ENCODE data around the gene B4GALNT3.

The B4GALNT3 gene

DNA sequence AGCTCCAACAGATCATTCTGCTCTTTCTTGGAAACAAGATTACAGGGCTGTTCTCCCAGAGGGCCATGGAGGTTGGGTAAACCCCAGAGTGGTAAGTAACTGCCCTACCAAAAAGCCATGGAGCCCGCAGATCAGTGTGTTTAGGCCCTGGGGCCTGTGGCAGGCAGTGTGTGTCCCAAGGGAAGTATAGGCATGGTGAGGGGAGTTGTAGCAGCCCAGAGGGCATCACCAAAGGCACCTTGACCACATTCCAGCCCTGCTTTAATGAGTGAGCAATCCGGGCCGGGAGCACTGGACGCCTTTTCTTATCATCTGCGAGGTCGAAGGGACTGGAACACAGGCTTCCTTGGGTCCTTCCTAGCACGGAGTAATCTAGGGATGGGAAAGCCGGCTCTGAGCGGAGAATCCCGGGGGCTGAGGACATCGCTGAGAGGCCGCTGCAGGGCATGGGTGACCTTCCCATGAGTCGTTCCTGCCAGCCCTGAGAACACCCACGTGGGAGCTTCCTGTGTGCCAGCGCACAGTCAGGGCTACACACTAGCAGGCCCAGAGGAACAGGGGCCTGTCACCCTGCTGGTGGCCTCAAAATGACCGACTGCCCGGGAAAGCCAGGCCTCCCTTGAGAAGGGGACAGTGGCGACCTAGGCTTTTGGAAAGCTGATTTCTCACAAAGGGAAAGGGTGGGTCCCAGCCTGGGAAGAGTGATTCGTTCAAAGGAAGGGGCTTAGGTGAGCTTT lies 112.2 kb downstream of the B4GALNT3 start:
- H3K9ac ChIP-seq (ENCODE audit: low read length) = no peak overlapping the region
- H3K36me3 ChIP-seq (ENCODE audit: insufficient read depth, low read length) = peaks cover 6% of the 10 kb centered on the region; the same call in 1 of the 2 replicates
- H3K4me2 ChIP-seq (ENCODE audit: low read length) = no peak overlapping the region
- no peak for TF ChIP-seq CTCF (IDR thresholded peaks at IDR 0.05; ENCODE audit: low read length)
- no peak for TF ChIP-seq EZH2 (IDR thresholded peaks at IDR 0.05; ENCODE audit: borderline replicate concordance, low read length)
- H3K27me3 ChIP-seq (ENCODE audit: insufficient read depth, low read length) = no peaks in the 10 kb centered on the region
- H3K27ac ChIP-seq (ENCODE audit: low read depth, low read length, poor library complexity, severe bottlenecking) = no peak overlapping the region
- no peak overlapping the region for H3K4me3 ChIP-seq (ENCODE audit: low read depth, low read length, poor library complexity, severe bottlenecking)
- no peaks in the 10 kb centered on the region for H3K79me2 ChIP-seq (ENCODE audit: insufficient read depth, low read length)
- no peaks in the 10 kb centered on the region for H3K9me3 ChIP-seq (ENCODE audit: low read length)
- H4K20me1 ChIP-seq (ENCODE audit: insufficient read depth, low read length) = no peaks in the 10 kb centered on the region
- H2AFZ ChIP-seq (ENCODE audit: low read length) = no peak overlapping the region
- peaks cover 32% of the 10 kb centered on the region for H3K4me1 ChIP-seq (ENCODE audit: insufficient read depth, low read length, severe bottlenecking)
- no peaks in the 10 kb centered on the region for H3K9me2 ChIP-seq (ENCODE audit: low read depth, low read length)
- H3F3A ChIP-seq (ENCODE audit: insufficient read depth, low read length) = no peaks in the 10 kb centered on the region

GRCh38 chr12:572532-572899 lies 112.8 kb downstream of the B4GALNT3 start:
- Histone ChIP-seq H3K79me2 (ENCODE audit: insufficient read depth, low read length) (no peaks in the 10 kb centered on the region), H4K20me1 (ENCODE audit: insufficient read depth, low read length) (no peaks in the 10 kb centered on the region), H3K4me2 (ENCODE audit: low read length) (no peak overlapping the region), H2AFZ (ENCODE audit: low read length) (no peak overlapping the region), H3K27me3 (ENCODE audit: insufficient read depth, low read length) (no peaks in the 10 kb centered on the region), H3F3A (ENCODE audit: insufficient read depth, low read length) (no peaks in the 10 kb centered on the region), H3K27ac (ENCODE audit: low read depth, low read length, poor library complexity, severe bottlenecking) (no peak overlapping the region), H3K4me1 (ENCODE audit: insufficient read depth, low read length, severe bottlenecking) (peaks cover 33% of the 10 kb centered on the region), H3K9ac (ENCODE audit: low read length) (no peak overlapping the region), H3K9me3 (ENCODE audit: low read length) (no peaks in the 10 kb centered on the region), H3K36me3 (ENCODE audit: insufficient read depth, low read length) (peaks cover 6% of the 10 kb centered on the region; the same call in 1 of the 2 replicates), H3K4me3 (ENCODE audit: low read depth, low read length, poor library complexity, severe bottlenecking) (no peak overlapping the region), H3K9me2 (ENCODE audit: low read depth, low read length) (no peaks in the 10 kb centered on the region)
- TF ChIP-seq CTCF (IDR thresholded peaks at IDR 0.05; ENCODE audit: low read length) (no peak), EZH2 (IDR thresholded peaks at IDR 0.05; ENCODE audit: borderline replicate concordance, low read length) (no peak)

- Histone ChIP-seq H3K4me1 (ENCODE audit: insufficient read depth, low read length, severe bottlenecking) (peaks cover 33% of the 10 kb centered on the region), H3K9me3 (ENCODE audit: low read length) (no peaks in the 10 kb centered on the region), H3K4me2 (ENCODE audit: low read length) (no peak overlapping the region), H3K79me2 (ENCODE audit: insufficient read depth, low read length) (no peaks in the 10 kb centered on the region), H3K36me3 (ENCODE audit: insufficient read depth, low read length) (peaks cover 6% of the 10 kb centered on the region; the same call in 1 of the 2 replicates), H4K20me1 (ENCODE audit: insufficient read depth, low read length) (no peaks in the 10 kb centered on the region), H3K27me3 (ENCODE audit: insufficient read depth, low read length) (no peaks in the 10 kb centered on the region), H3K4me3 (ENCODE audit: low read depth, low read length, poor library complexity, severe bottlenecking) (no peak overlapping the region), H3K9ac (ENCODE audit: low read length) (no peak overlapping the region), H3K9me2 (ENCODE audit: low read depth, low read length) (no peaks in the 10 kb centered on the region), H3K27ac (ENCODE audit: low read depth, low read length, poor library complexity, severe bottlenecking) (no peak overlapping the region), H3F3A (ENCODE audit: insufficient read depth, low read length) (no peaks in the 10 kb centered on the region), H2AFZ (ENCODE audit: low read length) (no peak overlapping the region)
- TF ChIP-seq EZH2 (IDR thresholded peaks at IDR 0.05; ENCODE audit: borderline replicate concordance, low read length) = no peak
- TF ChIP-seq CTCF (IDR thresholded peaks at IDR 0.05; ENCODE audit: low read length) = no peak
Observed at GRCh38 chr12:573232-573631, 113.5 kb downstream of the B4GALNT3 start.

All from OCI-LY1 (cell line).